GM12878 (cell line): ENCODE data around the gene DENND4C. TPM values are rescaled to one million over a fixed set of nuclear protein-coding genes. Genes with fewer than 3 reads are reported as not detected.

Experiments
- ATAC-seq: fragments of 200-7000 bp; cut with Tn5 transposase; 3 replicates; pipeline ENCODE4 v1.9.1; 2020; ENCODE audit warnings: mild to moderate bottlenecking, moderate library complexity
- BruUV-seq: library from RNA; stranded (reverse); fragments of 400-500 nt; replicated peaks from 2 replicates; lab custom pipeline; 2021; lab: Mats Ljungman, UMichigan
- CTCF ChIA-PET: fragments of 300-600 bp; sonication (Branson Sonifier 250); formaldehyde crosslinking; extraction: SDS; loops from one replicate; lab custom pipeline; 2021; ENCODE audit warnings: inconsistent platforms; lab: Yijun Ruan, JAX
- POLR2A ChIA-PET: fragments of 350-600 bp; formaldehyde crosslinking; extraction: SDS; loops from one replicate; lab custom pipeline; 2021; ENCODE audit warnings: inconsistent platforms; lab: Charles Lee
- RAD21 ChIA-PET: fragments of 300-600 bp; sonication (Branson Sonifier 250); formaldehyde crosslinking; loops from one replicate; lab custom pipeline; 2023; ENCODE audit warnings: antibody characterized with exemption; ENCODE audit not compliant: unreplicated experiment; lab: Charles Lee
- SMC1A ChIA-PET: fragments of 300-600 bp; sonication (Branson Sonifier 250); formaldehyde crosslinking; loops from one replicate; lab custom pipeline; 2023; ENCODE audit not compliant: unreplicated experiment, uncharacterized antibody; lab: Charles Lee
- DNase-seq: peaks from one replicate; pipeline ENCODE4 v3.0.0-alpha.2; 2011; ENCODE audit warnings: low read depth, low spot score
- FAIRE-seq: peaks from 3 replicates; lab custom pipeline; 2011; peaks lifted over from hg19 to GRCh38; lab: Jason Lieb, UNC
- H2AFZ ChIP-seq: 2 replicates; pipeline ENCODE4 v1.6.0; 2011; ENCODE audit warnings: low read depth, low read length, control low read depth; ENCODE audit not compliant: control insufficient read depth
- H3K27ac ChIP-seq: 2 replicates; pipeline ENCODE4 v1.5.1; 2011; ENCODE audit warnings: control low read depth; ENCODE audit not compliant: control insufficient read depth, insufficient read depth
- H3K27me3 ChIP-seq, 2 experiments: replicated peaks in 1 of 2; 2 replicates each; pipeline versions ENCODE4 v1.6.0 to v1.6.1; 2011; ENCODE audit warnings: low read length in 1 of 2; ENCODE audit not compliant: control insufficient read depth in 2 of 2, insufficient read depth in 2 of 2
- H3K36me3 ChIP-seq, 2 experiments: 2 replicates each; pipeline ENCODE4 v1.5.1; 2011; ENCODE audit warnings: low read length in 1 of 2; ENCODE audit not compliant: control insufficient read depth in 2 of 2, insufficient read depth in 2 of 2
- H3K4me1 ChIP-seq: 2 replicates; pipeline ENCODE4 v1.6.1; 2011; ENCODE audit warnings: mild to moderate bottlenecking, low read length, moderate library complexity, mixed read lengths; ENCODE audit not compliant: control insufficient read depth, insufficient read depth
- H3K4me2 ChIP-seq: 2 replicates; pipeline ENCODE4 v1.6.0; 2011; ENCODE audit warnings: control low read depth; ENCODE audit not compliant: control insufficient read depth, insufficient read depth
- H3K4me3 ChIP-seq: fragments of 200-600 bp; sonication (generic); 2 replicates; pipeline ENCODE4 v1.5.1; 2016
- H3K79me2 ChIP-seq: 2 replicates; pipeline ENCODE4 v1.6.0; 2011; ENCODE audit warnings: low read length; ENCODE audit not compliant: control insufficient read depth, insufficient read depth
- H3K9ac ChIP-seq: 2 replicates; pipeline ENCODE4 v1.8.0; 2011; ENCODE audit warnings: low read length, control low read depth, mixed read lengths; ENCODE audit not compliant: control insufficient read depth, insufficient read depth
- H3K9me3 ChIP-seq: replicated peaks from 3 replicates; pipeline ENCODE4 v1.5.1; 2011; ENCODE audit warnings: mild to moderate bottlenecking, low read length; ENCODE audit not compliant: control insufficient read depth, insufficient read depth
- H4K20me1 ChIP-seq: 2 replicates; pipeline ENCODE4 v1.6.0; 2011; ENCODE audit not compliant: control insufficient read depth, insufficient read depth
- EZH2 ChIP-seq: IDR thresholded peaks from 2 replicates; pipeline ENCODE4 v1.6.1; 2012; ENCODE audit warnings: low read depth, mild to moderate bottlenecking, control low read depth, inconsistent platforms, low read length, borderline replicate concordance; ENCODE audit not compliant: control insufficient read depth
- MTA3 ChIP-seq: IDR thresholded peaks from 2 replicates; pipeline ENCODE4 v1.6.1; 2012; ENCODE audit warnings: low read length, inconsistent platforms, borderline replicate concordance
- PAX8 ChIP-seq: fragments of 450-650 bp; IDR thresholded peaks from 2 replicates; pipeline ENCODE4 v1.6.1; 2017; ENCODE audit warnings: mild to moderate bottlenecking, moderate library complexity
- SREBF2 ChIP-seq: IDR thresholded peaks from 2 replicates; pipeline ENCODE4 v1.6.1; 2012; ENCODE audit warnings: mild to moderate bottlenecking, low read length
- ZNF24 ChIP-seq: fragments of 450-650 bp; IDR thresholded peaks from 2 replicates; pipeline ENCODE4 v1.6.1; 2017; ENCODE audit warnings: antibody characterized with exemption, mild to moderate bottlenecking
- WGBS: methylation state at CpG from one replicate; pipeline ENCODE4 v1.1.6; 2016; ENCODE audit warnings: low lambda C conversion rate; ENCODE audit not compliant: insufficient replicate concordance, insufficient coverage; ENCODE audit errors: missing lambda C conversion rate; 5-methylcytosine and 5-hydroxymethylcytosine counted together
- in situ Hi-C: fragments of 300-500 bp; cut with MboI; formaldehyde crosslinking; loops from 9 replicates; pipeline ENCODE4 v1.14.3; 2018; ENCODE audit warnings: mixed read lengths
- intact Hi-C: fragments of 100-400 bp; cut with micrococcal nuclease; formaldehyde crosslinking; loops from one replicate; pipeline ENCODE4 v1.14.2; 2022; ENCODE audit not compliant: unreplicated experiment
- polyA plus RNA-seq, 11 experiments: library from polyadenylated mRNA; depleted of rRNA in 4 of 11; unstranded in 6 of 11; stranded (reverse) in 5 of 11; fragments of >200 nt; fragmentation: Nextera tagmentation in 4 of 11; fragmentation: Illumina TruSeq in 1 of 11; extraction: Ambion mirVana in 4 of 11; extraction: Trizol in 1 of 11; gene quantifications; 1 replicate in 1 of 11; 2 replicates in 10 of 11; pipeline versions ENCODE4 v1.2.1 to v1.2.3, GENCODE V29; 2011 to 2016; ENCODE audit warnings: inconsistent platforms in 2 of 11, missing spikeins in 2 of 11, low read depth in 1 of 11
- total RNA-seq, 4 experiments: library from RNA; depleted of rRNA in 3 of 4; stranded (reverse); fragments of >200 nt in 3 of 4; fragmentation: Illumina TruSeq in 1 of 4; extraction: Trizol in 1 of 4; gene quantifications; 2 replicates each; pipeline versions ENCODE4 v1.2.1 to v1.2.3, GENCODE V29; 2013 to 2021
- TF ChIP-seq, protein P1 (sequence below): fragments of 450-650 bp; IDR thresholded peaks from 2 replicates; pipeline ENCODE4 v1.6.1; 2016; ENCODE audit warnings: mild to moderate bottlenecking, moderate library complexity, borderline replicate concordance

Gene DENND4C
- total and polyA plus RNA-seq, 10 of the 15 experiments (the other 5 are each of a cell fraction or from before 2014, with no cell fraction given) = 8.2 to 49.3 (median 24.7) TPM

- no peaks in the 10 kb centered on the region; a peak in 2 of 4 replicates for H3K36me3 ChIP-seq
- TF ChIP-seq PAX8 (no peak), ZNF24 (no peak), SREBF2 (no peak), MTA3 (no peak), EZH2 (no peak)
- TF ChIP-seq, protein P1, sequence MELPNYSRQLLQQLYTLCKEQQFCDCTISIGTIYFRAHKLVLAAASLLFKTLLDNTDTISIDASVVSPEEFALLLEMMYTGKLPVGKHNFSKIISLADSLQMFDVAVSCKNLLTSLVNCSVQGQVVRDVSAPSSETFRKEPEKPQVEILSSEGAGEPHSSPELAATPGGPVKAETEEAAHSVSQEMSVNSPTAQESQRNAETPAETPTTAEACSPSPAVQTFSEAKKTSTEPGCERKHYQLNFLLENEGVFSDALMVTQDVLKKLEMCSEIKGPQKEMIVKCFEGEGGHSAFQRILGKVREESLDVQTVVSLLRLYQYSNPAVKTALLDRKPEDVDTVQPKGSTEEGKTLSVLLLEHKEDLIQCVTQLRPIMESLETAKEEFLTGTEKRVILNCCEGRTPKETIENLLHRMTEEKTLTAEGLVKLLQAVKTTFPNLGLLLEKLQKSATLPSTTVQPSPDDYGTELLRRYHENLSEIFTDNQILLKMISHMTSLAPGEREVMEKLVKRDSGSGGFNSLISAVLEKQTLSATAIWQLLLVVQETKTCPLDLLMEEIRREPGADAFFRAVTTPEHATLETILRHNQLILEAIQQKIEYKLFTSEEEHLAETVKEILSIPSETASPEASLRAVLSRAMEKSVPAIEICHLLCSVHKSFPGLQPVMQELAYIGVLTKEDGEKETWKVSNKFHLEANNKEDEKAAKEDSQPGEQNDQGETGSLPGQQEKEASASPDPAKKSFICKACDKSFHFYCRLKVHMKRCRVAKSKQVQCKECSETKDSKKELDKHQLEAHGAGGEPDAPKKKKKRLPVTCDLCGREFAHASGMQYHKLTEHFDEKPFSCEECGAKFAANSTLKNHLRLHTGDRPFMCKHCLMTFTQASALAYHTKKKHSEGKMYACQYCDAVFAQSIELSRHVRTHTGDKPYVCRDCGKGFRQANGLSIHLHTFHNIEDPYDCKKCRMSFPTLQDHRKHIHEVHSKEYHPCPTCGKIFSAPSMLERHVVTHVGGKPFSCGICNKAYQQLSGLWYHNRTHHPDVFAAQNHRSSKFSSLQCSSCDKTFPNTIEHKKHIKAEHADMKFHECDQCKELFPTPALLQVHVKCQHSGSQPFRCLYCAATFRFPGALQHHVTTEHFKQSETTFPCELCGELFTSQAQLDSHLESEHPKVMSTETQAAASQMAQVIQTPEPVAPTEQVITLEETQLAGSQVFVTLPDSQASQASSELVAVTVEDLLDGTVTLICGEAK = no peak
- TF ChIP-seq, all 136 proteins: peak for 0
- Histone ChIP-seq H4K20me1 (no peaks in the 10 kb centered on the region), H3K4me1 (no peaks in the 10 kb centered on the region; the same call in 1 of the 2 replicates), H3K27me3 (no peaks in the 10 kb centered on the region), H3K9ac (no peak overlapping the region), H3K79me2 (peaks cover 44% of the 10 kb centered on the region), H3K27ac (no peak overlapping the region), H3K4me3 (no peak overlapping the region), H2AFZ (no peak overlapping the region), H3K4me2 (no peak overlapping the region), H3K9me3 (no peaks in the 10 kb centered on the region; the same call in 2 of the 3 replicates)
- ChIA-PET RAD21 (no interaction called here), CTCF (interaction anchor here (1.0 to 1.4 kb wide), 2 partner anchors 12 to 43 kb away, joined by 3 read pairs; no protein-coding TSS in a partner anchor), POLR2A (interaction anchor here (0.6 kb wide), 1 partner anchor 118 kb away, joined by 3 read pairs; no protein-coding TSS in a partner anchor), SMC1A (no interaction called here)
- WGBS = 96% methylated on average over 2 of the region's 2 CpGs
- BruUV-seq = no TSS peak
- in situ Hi-C loops = no loop called here
- no peak for FAIRE-seq
- no peak for DNase-seq
- no peak for ATAC-seq
- intact Hi-C loops = no loop called here
Observed at GRCh38 chr9:19255112-19255511, 24.6 kb downstream of the DENND4C start.
